ENCODE results near the gene CD24.
"Not testable (repeated sequence)": the region's sequence is repeated elsewhere in the genome, so short reads cannot be mapped to it uniquely, and the experiment has no call there.

The CD24 gene

GRCh38 chr6:106976270-106976669, 1.7 kb upstream of the CD24 start:
- no peak for TF ChIP-seq POLR2A (IDR thresholded peaks at IDR 0.05; ENCODE audit: low read length)
- TF ChIP-seq GATA1 (IDR thresholded peaks at IDR 0.05; ENCODE audit: low read depth, low read length): no peak
- DNase-seq: no peak

GRCh38 chr6:106975738-106976064, 1.2 kb upstream of the CD24 start:
- TF ChIP-seq POLR2A (IDR thresholded peaks at IDR 0.05; ENCODE audit: low read length) (no peak), GATA1 (IDR thresholded peaks at IDR 0.05; ENCODE audit: low read depth, low read length) (no peak)
- no peak for DNase-seq

- peak; percentile 15 to 19 for DNase-seq
- TF ChIP-seq GATA1 (IDR thresholded peaks at IDR 0.05; ENCODE audit: low read depth, low read length) (no peak), POLR2A (IDR thresholded peaks at IDR 0.05; ENCODE audit: low read length) (no peak)
Measured at GRCh38 chr6:106974999-106975737, 639 bp upstream of the CD24 start.

GRCh38 chr6:106973836-106974335, 643 bp downstream of the CD24 start:
- no peak for DNase-seq
- TF ChIP-seq POLR2A (IDR thresholded peaks at IDR 0.05; ENCODE audit: low read length) (no peak), GATA1 (IDR thresholded peaks at IDR 0.05; ENCODE audit: low read depth, low read length) (no peak)

- no peak for DNase-seq
- TF ChIP-seq GATA1 (IDR thresholded peaks at IDR 0.05; ENCODE audit: low read depth, low read length): no peak
- TF ChIP-seq POLR2A (IDR thresholded peaks at IDR 0.05; ENCODE audit: low read length): no peak
Measured at GRCh38 chr6:106973018-106973835, 1.3 kb downstream of the CD24 start.

- TF ChIP-seq GATA1 (IDR thresholded peaks at IDR 0.05; ENCODE audit: low read depth, low read length): no peak
- no peak for TF ChIP-seq POLR2A (IDR thresholded peaks at IDR 0.05; ENCODE audit: low read length)
Measured at GRCh38 chr6:106972500-106972899, 2.0 kb downstream of the CD24 start.

GRCh38 chr6:106970769-106971168, 3.8 kb downstream of the CD24 start:
- DNase-seq: not testable (repeated sequence)

More at GRCh38 chr6:106972500-106972899, 2.0 kb downstream of the CD24 start:
- DNase-seq: no peak

- TF ChIP-seq POLR2A (IDR thresholded peaks at IDR 0.05; ENCODE audit: low read length): no peak
- TF ChIP-seq GATA1 (IDR thresholded peaks at IDR 0.05; ENCODE audit: low read depth, low read length): no peak
- no peak for DNase-seq
Measured at GRCh38 chr6:106967936-106968555, 6.5 kb downstream of the CD24 start.

- TF ChIP-seq GATA1 (IDR thresholded peaks at IDR 0.05; ENCODE audit: low read depth, low read length) (no peak), POLR2A (IDR thresholded peaks at IDR 0.05; ENCODE audit: low read length) (no peak)
- DNase-seq: no peak
Measured at GRCh38 chr6:106966671-106967640, 7.6 kb downstream of the CD24 start.

- no peak for DNase-seq
- TF ChIP-seq GATA1 (IDR thresholded peaks at IDR 0.05; ENCODE audit: low read depth, low read length) (no peak), POLR2A (IDR thresholded peaks at IDR 0.05; ENCODE audit: low read length) (no peak)
Measured at GRCh38 chr6:106966229-106966628, 8.3 kb downstream of the CD24 start.

GRCh38 chr6:106964954-106965353, 9.6 kb downstream of the CD24 start:
- TF ChIP-seq GATA1 (IDR thresholded peaks at IDR 0.05; ENCODE audit: low read depth, low read length): no peak
- no peak for TF ChIP-seq POLR2A (IDR thresholded peaks at IDR 0.05; ENCODE audit: low read length)

GRCh38 chr6:106964099-106964498, 10.4 kb downstream of the CD24 start:
- no peak for TF ChIP-seq POLR2A (IDR thresholded peaks at IDR 0.05; ENCODE audit: low read length)
- no peak for TF ChIP-seq GATA1 (IDR thresholded peaks at IDR 0.05; ENCODE audit: low read depth, low read length)
- no peak for DNase-seq

More at GRCh38 chr6:106964954-106965353, 9.6 kb downstream of the CD24 start:
- DNase-seq: no peak

- no peak for TF ChIP-seq GATA1 (IDR thresholded peaks at IDR 0.05; ENCODE audit: low read depth, low read length)
- no peak for TF ChIP-seq POLR2A (IDR thresholded peaks at IDR 0.05; ENCODE audit: low read length)
- no peak for DNase-seq
Measured at GRCh38 chr6:106963544-106963943, 11.0 kb downstream of the CD24 start.
